DMS79 treated with DMSO at 0.1 percent for 48 hours (cell line): ENCODE measurements around the gene NEDD4L.
A peak's percentile ranks its signal among the peaks of the same experiment; 100 is the strongest.

Experiments used
- DNase-seq: peaks from one replicate; lab custom pipeline; 2025; lab: John Stamatoyannopoulos, UW

Gene NEDD4L

GRCh38 chr18:58291131-58291530 lies 247.1 kb downstream of the NEDD4L start:
- DNase-seq, result no peak

- DNase-seq, result no peak
These were observed 248.6 kb downstream of the NEDD4L start for GRCh38 chr18:58292638-58293037.

GRCh38 chr18:58297198-58297597 lies 253.2 kb downstream of the NEDD4L start:
- no peak for DNase-seq

- DNase-seq, result no peak
These were observed 254.5 kb downstream of the NEDD4L start for GRCh38 chr18:58298251-58299134.

GRCh38 chr18:58299135-58299473 lies 255.1 kb downstream of the NEDD4L start:
- no peak for DNase-seq

GRCh38 chr18:58299936-58300335 lies 255.9 kb downstream of the NEDD4L start:
- DNase-seq, result no peak

GRCh38 chr18:58300867-58301266 lies 256.8 kb downstream of the NEDD4L start:
- no peak for DNase-seq

- no peak for DNase-seq
These were observed 258.8 kb downstream of the NEDD4L start for GRCh38 chr18:58302811-58303210.

- no peak for DNase-seq
These were observed 259.3 kb downstream of the NEDD4L start for GRCh38 chr18:58303363-58303762.

GRCh38 chr18:58305792-58306191 lies 261.8 kb downstream of the NEDD4L start:
- DNase-seq, result no peak

- DNase-seq, result no peak
These were observed 263.4 kb downstream of the NEDD4L start for GRCh38 chr18:58307441-58307840.

- DNase-seq, result no peak
These were observed 264.4 kb downstream of the NEDD4L start for GRCh38 chr18:58308463-58308862.

GRCh38 chr18:58309099-58309498 lies 265.1 kb downstream of the NEDD4L start:
- DNase-seq, result no peak

GRCh38 chr18:58309610-58310239 lies 265.7 kb downstream of the NEDD4L start:
- no peak for DNase-seq

- DNase-seq, result peak; percentile 29
These were observed 266.5 kb downstream of the NEDD4L start for GRCh38 chr18:58310517-58310916.

- no peak for DNase-seq
These were observed 267.4 kb downstream of the NEDD4L start for GRCh38 chr18:58311390-58311789.

GRCh38 chr18:58313491-58314032 lies 269.5 kb downstream of the NEDD4L start:
- DNase-seq, result peak; percentile 57

- DNase-seq, result peak; percentile 71
These were observed 270.3 kb downstream of the NEDD4L start for GRCh38 chr18:58314284-58314683.

- no peak for DNase-seq
These were observed 271.0 kb downstream of the NEDD4L start for GRCh38 chr18:58315041-58315440.

GRCh38 chr18:58315739-58316215 lies 271.8 kb downstream of the NEDD4L start:
- DNase-seq, result no peak

- no peak for DNase-seq
These were observed 272.6 kb downstream of the NEDD4L start for GRCh38 chr18:58316396-58317342.

GRCh38 chr18:58319719-58320118 lies 275.7 kb downstream of the NEDD4L start:
- DNase-seq, result no peak
